Fibroblast of lung (primary cell): ENCODE measurements around the gene ANO1. TPM values are rescaled to one million over a fixed set of nuclear protein-coding genes. Genes with fewer than 3 reads are reported as not detected.

Experiments
- DNase-seq, 2 donors: peaks; one replicate each; pipeline versions ENCODE4 v3.0.0 to v3.0.0-alpha.2; 2010; ENCODE audit warnings: low read depth in 2 of 2
- H2AFZ ChIP-seq: 2 replicates; pipeline ENCODE4 v1.5.1; 2012; ENCODE audit warnings: low read length, control low read depth, inconsistent platforms
- H3K27ac ChIP-seq: 2 replicates; pipeline ENCODE4 v1.5.1; 2011; ENCODE audit warnings: low read length, control low read depth; ENCODE audit not compliant: insufficient read depth
- H3K27me3 ChIP-seq: 2 replicates; pipeline ENCODE4 v1.5.1; 2011; ENCODE audit warnings: mild to moderate bottlenecking, low read length; ENCODE audit not compliant: control insufficient read depth, insufficient read depth
- H3K36me3 ChIP-seq: 2 replicates; pipeline ENCODE4 v1.5.1; 2011; ENCODE audit warnings: low read length; ENCODE audit not compliant: control insufficient read depth, insufficient read depth
- H3K4me1 ChIP-seq: 2 replicates; pipeline ENCODE4 v1.5.1; 2011; ENCODE audit warnings: low read length; ENCODE audit not compliant: control insufficient read depth, insufficient read depth; ENCODE audit errors: extremely low read depth
- H3K4me2 ChIP-seq: 2 replicates; pipeline ENCODE4 v1.5.1; 2011; ENCODE audit warnings: low read length, control low read depth; ENCODE audit not compliant: insufficient read depth; ENCODE audit errors: extremely low read depth
- H3K4me3 ChIP-seq, 4 experiments: fragments of 200-600 bp in 1 of 4; sonication (generic) in 1 of 4; replicated peaks in 1 of 4; 2 replicates each; pipeline ENCODE4 v1.5.1; 2011 to 2016; ENCODE audit warnings: low read length in 4 of 4, low read depth in 3 of 4, mild to moderate bottlenecking in 3 of 4, control low read depth in 2 of 4, inconsistent platforms in 1 of 4, mixed read lengths in 1 of 4; ENCODE audit not compliant: insufficient read depth in 1 of 4; ENCODE audit errors: control extremely low read depth in 1 of 4
- H3K79me2 ChIP-seq: 2 replicates; pipeline ENCODE4 v1.5.1; 2012; ENCODE audit warnings: mild to moderate bottlenecking, low read length, inconsistent platforms; ENCODE audit not compliant: control insufficient read depth, insufficient read depth
- H3K9ac ChIP-seq: 2 replicates; pipeline ENCODE4 v1.5.1; 2011; ENCODE audit warnings: mild to moderate bottlenecking, low read length, control low read depth; ENCODE audit not compliant: insufficient read depth
- H3K9me3 ChIP-seq: 2 replicates; pipeline ENCODE4 v1.5.1; 2012; ENCODE audit warnings: low read depth, low read length; ENCODE audit not compliant: control insufficient read depth, insufficient read depth
- H4K20me1 ChIP-seq: 2 replicates; pipeline ENCODE4 v1.5.1; 2011; ENCODE audit warnings: low read length; ENCODE audit not compliant: control insufficient read depth, insufficient read depth; ENCODE audit errors: extremely low read depth
- CTCF ChIP-seq, 2 donors: IDR thresholded peaks in 1 of 2; conservative IDR thresholded peaks in 1 of 2; 1 replicate in 1 of 2; 2 replicates in 1 of 2; pipeline ENCODE4 v1.5.1; 2011 to 2012; ENCODE audit warnings: low read length in 2 of 2, control low read depth in 1 of 2, inconsistent platforms in 1 of 2, low read depth in 1 of 2, mild to moderate bottlenecking in 1 of 2
- EZH2 ChIP-seq: IDR thresholded peaks from 2 replicates; pipeline ENCODE4 v1.5.1; 2012; ENCODE audit warnings: low read length, control low read depth, mild to moderate bottlenecking; ENCODE audit errors: missing control alignments
- polyA plus RNA-seq, 2 donors: library from polyadenylated mRNA; depleted of rRNA in 1 of 2; stranded (reverse) in 1 of 2; unstranded in 1 of 2; fragments of >200 nt; gene quantifications; 2 replicates each; pipeline ENCODE4 v1.2.1, GENCODE V29; 2011 to 2012; ENCODE audit warnings: missing spikeins in 1 of 2
- total RNA-seq: library from RNA; depleted of rRNA; stranded (reverse); fragments of >200 nt; gene quantifications from 2 replicates; pipeline ENCODE4 v1.2.1, GENCODE V29; 2014

Gene ANO1
- total and polyA plus RNA-seq, 2 donors (not counting 1 experiment from before 2014, with no cell fraction given): 0.99 to 4.1 TPM

GRCh38 chr11:70099578-70100279 lies 21.6 kb downstream of the ANO1 start:
- TF ChIP-seq EZH2 (no peak), CTCF (conservative IDR thresholded peaks at IDR 0.05 in 1 of 2, IDR thresholded peaks at IDR 0.05 in 1 of 2; ENCODE audit: low read depth in 1 of 2, low read length in 2 of 2) (no peak)
- H3K36me3 ChIP-seq: no peaks in the 10 kb centered on the region
- no peaks in the 10 kb centered on the region for H3K4me1 ChIP-seq
- no peak overlapping the region for H3K4me2 ChIP-seq
- no peaks in the 10 kb centered on the region for H3K79me2 ChIP-seq
- H3K4me3 ChIP-seq: no peak overlapping the region
- no peak overlapping the region for H3K9ac ChIP-seq
- H2AFZ ChIP-seq: no peak overlapping the region
- DNase-seq: peak in 1 of 2 donors; percentile 61
- no peaks in the 10 kb centered on the region for H3K9me3 ChIP-seq
- H3K27me3 ChIP-seq: peaks cover 2% of the 10 kb centered on the region
- no peaks in the 10 kb centered on the region for H4K20me1 ChIP-seq
- H3K27ac ChIP-seq: no peak overlapping the region

- no peaks in the 10 kb centered on the region for H3K9me3 ChIP-seq
- H3K27me3 ChIP-seq: peaks cover 2% of the 10 kb centered on the region
- H3K4me2 ChIP-seq: no peak overlapping the region
- TF ChIP-seq EZH2 (no peak), CTCF (conservative IDR thresholded peaks at IDR 0.05 in 1 of 2, IDR thresholded peaks at IDR 0.05 in 1 of 2; ENCODE audit: low read depth in 1 of 2, low read length in 2 of 2) (no peak)
- no peaks in the 10 kb centered on the region for H3K79me2 ChIP-seq
- no peaks in the 10 kb centered on the region for H3K4me1 ChIP-seq
- no peaks in the 10 kb centered on the region for H4K20me1 ChIP-seq
- no peak overlapping the region for H3K27ac ChIP-seq
- H3K9ac ChIP-seq: no peak overlapping the region
- no peak overlapping the region for H3K4me3 ChIP-seq
- H2AFZ ChIP-seq: no peak overlapping the region
- DNase-seq: no peak
- no peaks in the 10 kb centered on the region for H3K36me3 ChIP-seq
These were observed 22.1 kb downstream of the ANO1 start for GRCh38 chr11:70100280-70100603.

GRCh38 chr11:70100791-70101190 lies 22.7 kb downstream of the ANO1 start:
- Histone ChIP-seq H3K4me2 (no peak overlapping the region), H3K79me2 (no peaks in the 10 kb centered on the region), H3K27me3 (peaks cover 2% of the 10 kb centered on the region), H4K20me1 (no peaks in the 10 kb centered on the region), H2AFZ (no peak overlapping the region), H3K9ac (no peak overlapping the region), H3K4me1 (no peaks in the 10 kb centered on the region), H3K27ac (no peak overlapping the region), H3K9me3 (no peaks in the 10 kb centered on the region), H3K4me3 (no peak overlapping the region), H3K36me3 (no peaks in the 10 kb centered on the region)
- TF ChIP-seq CTCF (conservative IDR thresholded peaks at IDR 0.05 in 1 of 2, IDR thresholded peaks at IDR 0.05 in 1 of 2; ENCODE audit: low read depth in 1 of 2, low read length in 2 of 2) (no peak), EZH2 (no peak)
- no peak for DNase-seq
